Measurements from ENCODE around the gene RTTN. TPM values are rescaled to one million over a fixed set of nuclear protein-coding genes. Genes with fewer than 3 reads are reported as not detected.

Gene RTTN
- polyA plus RNA-seq, 2 of the 4 experiments (the other 2 are of a cell fraction), result 8.4 to 24.6 TPM

- ChIA-PET POLR2A (no interaction called here), CTCF (no interaction called here)
- no peaks in the 10 kb centered on the region for H3K9me3 ChIP-seq
- no peaks in the 10 kb centered on the region for H3K4me1 ChIP-seq
- no peak overlapping the region for H3K4me3 ChIP-seq
- no peak for FAIRE-seq
- H3K27ac ChIP-seq, result no peak overlapping the region
- TF ChIP-seq MYC (IDR thresholded peaks at IDR 0.05; ENCODE audit: borderline replicate concordance, low read length), result no peak
- TF ChIP-seq HDAC2 (IDR thresholded peaks at IDR 0.05), result no peak
- no peak for TF ChIP-seq TP53 (CRISPR knock-in tag; IDR thresholded peaks at IDR 0.05)
- TF ChIP-seq, protein P1, sequence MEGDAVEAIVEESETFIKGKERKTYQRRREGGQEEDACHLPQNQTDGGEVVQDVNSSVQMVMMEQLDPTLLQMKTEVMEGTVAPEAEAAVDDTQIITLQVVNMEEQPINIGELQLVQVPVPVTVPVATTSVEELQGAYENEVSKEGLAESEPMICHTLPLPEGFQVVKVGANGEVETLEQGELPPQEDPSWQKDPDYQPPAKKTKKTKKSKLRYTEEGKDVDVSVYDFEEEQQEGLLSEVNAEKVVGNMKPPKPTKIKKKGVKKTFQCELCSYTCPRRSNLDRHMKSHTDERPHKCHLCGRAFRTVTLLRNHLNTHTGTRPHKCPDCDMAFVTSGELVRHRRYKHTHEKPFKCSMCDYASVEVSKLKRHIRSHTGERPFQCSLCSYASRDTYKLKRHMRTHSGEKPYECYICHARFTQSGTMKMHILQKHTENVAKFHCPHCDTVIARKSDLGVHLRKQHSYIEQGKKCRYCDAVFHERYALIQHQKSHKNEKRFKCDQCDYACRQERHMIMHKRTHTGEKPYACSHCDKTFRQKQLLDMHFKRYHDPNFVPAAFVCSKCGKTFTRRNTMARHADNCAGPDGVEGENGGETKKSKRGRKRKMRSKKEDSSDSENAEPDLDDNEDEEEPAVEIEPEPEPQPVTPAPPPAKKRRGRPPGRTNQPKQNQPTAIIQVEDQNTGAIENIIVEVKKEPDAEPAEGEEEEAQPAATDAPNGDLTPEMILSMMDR (IDR thresholded peaks at IDR 0.05), result no peak
- no peak for DNase-seq (ENCODE audit: low read depth in 1 of 2, low spot score in 1 of 2)
- 96% methylated on average over 4 of the region's 4 CpGs for WGBS (ENCODE audit: missing lambda C conversion rate)
- no peak overlapping the region for H3K4me2 ChIP-seq
- ATAC-seq, result no peak
Measured at GRCh38 chr18:70031221-70031620, 174.3 kb downstream of the RTTN start.

GRCh38 chr18:70030728-70031127, 174.8 kb downstream of the RTTN start:
- CTCF ChIA-PET, result no interaction called here
- ATAC-seq (no peak), DNase-seq (ENCODE audit: low read depth in 1 of 2, low spot score in 1 of 2) (no peak)

GRCh38 chr18:70029163-70029562, 176.3 kb downstream of the RTTN start:
- Histone ChIP-seq H3K27ac (no peak overlapping the region), H3K4me3 (no peak overlapping the region), H3K4me1 (no peaks in the 10 kb centered on the region), H3K9me3 (no peaks in the 10 kb centered on the region), H3K4me2 (no peak overlapping the region)
- no peak for TF ChIP-seq RAD21 (conservative IDR thresholded peaks at IDR 0.05 in 1 of 2, IDR thresholded peaks at IDR 0.05 in 1 of 2)
- 89% methylated on average over 1 of the region's 1 CpG for WGBS (ENCODE audit: missing lambda C conversion rate)
- DNase-seq (ENCODE audit: low read depth in 1 of 2, low spot score in 1 of 2) (no peak), ATAC-seq (no peak), FAIRE-seq (no peak)
- ChIA-PET CTCF (interaction anchor here (1.2 kb wide), 1 partner anchor 57 kb away, joined by 4 read pairs; no protein-coding TSS in a partner anchor), POLR2A (no interaction called here)

More at GRCh38 chr18:70030728-70031127, 174.8 kb downstream of the RTTN start:
- Histone ChIP-seq H3K4me3 (no peak overlapping the region), H3K9me3 (no peaks in the 10 kb centered on the region), H3K4me2 (no peak overlapping the region), H3K27ac (no peak overlapping the region), H3K4me1 (no peaks in the 10 kb centered on the region)
- WGBS (ENCODE audit: missing lambda C conversion rate), result 31% methylated on average over 1 of the region's 1 CpG
- POLR2A ChIA-PET, result no interaction called here
- no peak for TF ChIP-seq MAFK (IDR thresholded peaks at IDR 0.05; ENCODE audit: partially characterized antibody)
- TF ChIP-seq NR3C1 (IDR thresholded peaks at IDR 0.05), result no peak
- no peak for TF ChIP-seq SMC3 (IDR thresholded peaks at IDR 0.05)
- TF ChIP-seq SREBF2 (IDR thresholded peaks at IDR 0.05), result no peak
- TF ChIP-seq TFCP2L1 (CRISPR knock-in tag; IDR thresholded peaks at IDR 0.05), result no peak
- TF ChIP-seq JUNB (IDR thresholded peaks at IDR 0.05), result no peak
- no peak for TF ChIP-seq GATA3 (IDR thresholded peaks at IDR 0.05; ENCODE audit: borderline replicate concordance)
- no peak for TF ChIP-seq FOSL2 (IDR thresholded peaks at IDR 0.05)
- TF ChIP-seq FOSL2 (CRISPR knock-in tag; IDR thresholded peaks at IDR 0.05), result no peak
- no peak for TF ChIP-seq RCOR1 (IDR thresholded peaks at IDR 0.05; ENCODE audit: low read depth, low read length)
- TF ChIP-seq, protein P2, sequence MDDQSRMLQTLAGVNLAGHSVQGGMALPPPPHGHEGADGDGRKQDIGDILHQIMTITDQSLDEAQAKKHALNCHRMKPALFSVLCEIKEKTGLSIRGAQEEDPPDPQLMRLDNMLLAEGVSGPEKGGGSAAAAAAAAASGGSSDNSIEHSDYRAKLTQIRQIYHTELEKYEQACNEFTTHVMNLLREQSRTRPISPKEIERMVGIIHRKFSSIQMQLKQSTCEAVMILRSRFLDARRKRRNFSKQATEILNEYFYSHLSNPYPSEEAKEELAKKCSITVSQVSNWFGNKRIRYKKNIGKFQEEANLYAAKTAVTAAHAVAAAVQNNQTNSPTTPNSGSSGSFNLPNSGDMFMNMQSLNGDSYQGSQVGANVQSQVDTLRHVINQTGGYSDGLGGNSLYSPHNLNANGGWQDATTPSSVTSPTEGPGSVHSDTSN (IDR thresholded peaks at IDR 0.05), result no peak
- no peak for TF ChIP-seq EP300 (IDR thresholded peaks at IDR 0.05)
- TF ChIP-seq, protein P3, sequence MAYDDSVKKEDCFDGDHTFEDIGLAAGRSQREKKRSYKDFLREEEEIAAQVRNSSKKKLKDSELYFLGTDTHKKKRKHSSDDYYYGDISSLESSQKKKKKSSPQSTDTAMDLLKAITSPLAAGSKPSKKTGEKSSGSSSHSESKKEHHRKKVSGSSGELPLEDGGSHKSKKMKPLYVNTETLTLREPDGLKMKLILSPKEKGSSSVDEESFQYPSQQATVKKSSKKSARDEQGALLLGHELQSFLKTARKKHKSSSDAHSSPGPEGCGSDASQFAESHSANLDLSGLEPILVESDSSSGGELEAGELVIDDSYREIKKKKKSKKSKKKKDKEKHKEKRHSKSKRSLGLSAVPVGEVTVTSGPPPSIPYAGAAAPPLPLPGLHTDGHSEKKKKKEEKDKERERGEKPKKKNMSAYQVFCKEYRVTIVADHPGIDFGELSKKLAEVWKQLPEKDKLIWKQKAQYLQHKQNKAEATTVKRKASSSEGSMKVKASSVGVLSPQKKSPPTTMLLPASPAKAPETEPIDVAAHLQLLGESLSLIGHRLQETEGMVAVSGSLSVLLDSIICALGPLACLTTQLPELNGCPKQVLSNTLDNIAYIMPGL (CRISPR knock-in tag; IDR thresholded peaks at IDR 0.05; ENCODE audit: borderline replicate concordance), result no peak
- no peak for TF ChIP-seq MAZ (IDR thresholded peaks at IDR 0.05; ENCODE audit: borderline replicate concordance, low read depth, low read length)
- no peak for TF ChIP-seq ZFP36 (IDR thresholded peaks at IDR 0.05; ENCODE audit: borderline replicate concordance, partially characterized antibody)
- no peak for TF ChIP-seq HOXB5 (CRISPR knock-in tag; IDR thresholded peaks at IDR 0.05)
- TF ChIP-seq KDM1A (IDR thresholded peaks at IDR 0.05; ENCODE audit: low read depth), result no peak
- no peak for TF ChIP-seq RARB (CRISPR knock-in tag; IDR thresholded peaks at IDR 0.05)
- TF ChIP-seq CBX2 (IDR thresholded peaks at IDR 0.05; ENCODE audit: borderline replicate concordance, low read depth), result no peak
- no peak for TF ChIP-seq JUN (IDR thresholded peaks at IDR 0.05)
- TF ChIP-seq CHD2 (IDR thresholded peaks at IDR 0.05; ENCODE audit: low read length, partially characterized antibody), result no peak
- no peak for FAIRE-seq

Measured in A549 (cell line).